GM21529 (cell line): Measurements from ENCODE around the gene LINC01488.

ENCODE experiments used
- ATAC-seq: cut with Tn5 transposase; IDR thresholded peaks from one replicate; pipeline ENCODE4 v1.9.1; 2021; ENCODE audit not compliant: unreplicated experiment

LINC01488 gene

DNA sequence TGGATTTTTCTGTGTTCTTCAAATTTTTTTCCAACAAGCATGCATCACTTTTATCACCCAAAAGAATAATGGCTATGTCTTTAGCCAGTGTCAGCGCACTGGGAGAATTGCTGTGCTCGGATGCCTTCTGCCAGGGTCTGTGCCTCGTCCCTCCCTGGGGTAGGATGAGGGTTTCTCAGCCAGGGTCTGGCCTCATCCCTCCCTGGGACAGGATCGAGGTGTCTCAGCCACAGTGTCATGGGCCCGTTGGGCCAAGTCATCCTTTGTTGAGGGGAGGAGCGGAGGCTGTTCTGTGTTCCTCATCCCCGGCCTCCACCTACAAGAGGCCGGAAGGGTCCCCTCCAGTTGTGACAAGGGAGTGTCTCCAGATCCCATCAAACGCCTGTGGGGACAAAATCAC is 22.7 kb downstream of the LINC01488 start:
- no peak for ATAC-seq

DNA sequence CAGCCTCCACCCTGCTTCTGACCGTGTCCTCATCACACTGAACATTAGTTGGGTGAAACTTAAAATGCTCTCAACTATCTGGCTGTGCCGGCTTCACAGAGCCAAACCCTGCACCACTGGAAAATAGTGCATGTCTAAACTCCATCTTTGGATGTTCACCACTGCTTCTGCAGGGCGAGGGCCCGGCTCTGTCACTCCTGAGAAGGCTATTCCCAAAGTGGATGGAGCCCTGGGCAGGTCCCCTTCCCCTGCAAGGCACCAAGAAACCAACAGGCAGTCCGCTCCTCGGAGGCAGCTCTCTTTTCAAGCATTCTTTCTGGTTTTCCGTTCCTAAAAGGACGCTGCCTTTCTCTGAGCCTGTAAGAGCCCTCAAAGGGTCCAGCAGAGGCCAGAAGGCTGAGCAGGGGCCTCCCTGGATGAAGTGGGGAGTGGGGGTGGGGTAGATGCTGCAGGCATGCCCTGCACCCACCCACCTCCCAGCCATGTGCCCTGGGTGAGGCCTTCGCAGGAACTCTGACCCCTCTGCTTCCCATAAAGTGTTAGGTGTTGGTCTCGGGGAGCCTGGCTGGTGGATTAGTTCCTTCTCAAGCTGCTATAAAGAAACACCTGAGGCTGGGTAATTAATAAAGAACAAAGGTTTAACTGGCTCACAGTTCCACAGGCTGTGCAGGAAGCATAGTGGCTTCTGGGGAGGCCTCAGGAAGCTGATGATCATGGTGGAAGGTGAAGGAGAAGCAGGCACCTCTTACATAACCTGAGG is 23.3 kb downstream of the LINC01488 start:
- ATAC-seq, result no peak

DNA sequence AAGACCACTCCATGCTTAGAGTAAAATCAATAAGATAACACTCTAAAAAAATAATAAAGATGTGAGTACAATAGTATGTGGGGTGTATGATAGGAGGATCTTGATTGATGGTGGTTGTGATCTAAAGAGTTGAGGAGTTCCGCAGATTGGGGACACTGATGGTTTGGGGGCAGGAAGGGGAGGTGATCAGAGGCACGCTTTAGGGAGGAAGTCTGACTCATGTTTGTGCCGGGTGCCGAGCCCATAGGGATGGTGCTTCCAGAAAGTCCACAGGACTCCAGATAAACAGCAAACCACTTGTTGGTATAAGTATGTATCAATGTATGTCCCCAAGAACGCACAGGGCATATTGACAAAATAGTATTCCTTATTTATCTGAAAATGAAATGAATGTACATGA is 27.5 kb downstream of the LINC01488 start:
- no peak for ATAC-seq

DNA sequence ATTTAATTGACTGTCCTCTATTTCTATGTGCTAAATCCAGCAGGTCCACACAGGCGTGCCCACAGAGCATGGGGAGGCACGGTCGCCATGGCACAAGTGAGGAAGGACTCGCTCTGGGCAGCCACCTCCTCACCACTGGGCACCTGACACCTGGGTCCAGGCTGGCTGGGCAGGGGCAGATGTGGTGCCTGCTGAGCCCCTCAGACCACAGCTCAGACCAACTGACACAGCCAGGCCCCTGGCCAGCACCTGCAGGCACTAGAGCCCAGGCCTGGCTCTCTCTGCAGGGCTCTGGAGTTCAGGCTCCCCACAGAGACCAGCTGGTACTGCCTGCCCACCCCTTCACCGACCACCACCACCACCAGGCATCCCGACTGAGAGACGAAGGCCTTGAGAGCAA is 27.9 kb downstream of the LINC01488 start:
- ATAC-seq, result no peak

DNA sequence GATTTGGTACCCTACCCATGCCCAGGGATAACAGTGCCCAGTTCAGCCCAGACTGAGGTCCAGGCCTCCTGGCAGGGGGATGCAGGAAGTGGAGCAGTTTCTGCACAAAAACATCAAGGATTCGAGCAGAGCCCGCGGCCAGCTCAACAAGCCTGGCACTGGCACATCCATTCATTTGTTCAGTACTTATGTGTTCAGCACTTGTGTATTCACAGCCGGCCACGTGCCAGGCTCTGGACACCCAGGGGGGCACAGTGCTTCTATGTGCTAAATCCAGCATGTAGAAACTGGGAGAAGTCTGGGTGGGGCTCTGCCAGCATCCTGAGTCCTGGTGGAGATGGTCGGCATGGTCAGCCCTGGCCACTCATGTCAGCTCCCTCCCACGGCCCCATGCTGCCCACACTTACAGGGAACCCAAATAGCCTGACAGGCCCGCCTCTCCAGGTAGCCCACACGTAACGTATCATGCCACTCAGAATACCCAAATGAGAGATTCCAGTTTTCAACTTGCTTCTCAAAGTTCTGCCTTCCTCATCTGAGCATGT is 28.5 kb downstream of the LINC01488 start:
- ATAC-seq, result no peak

GRCh38 chr11:69510471-69511357 is 29.3 kb downstream of the LINC01488 start:
- ATAC-seq, result no peak

DNA sequence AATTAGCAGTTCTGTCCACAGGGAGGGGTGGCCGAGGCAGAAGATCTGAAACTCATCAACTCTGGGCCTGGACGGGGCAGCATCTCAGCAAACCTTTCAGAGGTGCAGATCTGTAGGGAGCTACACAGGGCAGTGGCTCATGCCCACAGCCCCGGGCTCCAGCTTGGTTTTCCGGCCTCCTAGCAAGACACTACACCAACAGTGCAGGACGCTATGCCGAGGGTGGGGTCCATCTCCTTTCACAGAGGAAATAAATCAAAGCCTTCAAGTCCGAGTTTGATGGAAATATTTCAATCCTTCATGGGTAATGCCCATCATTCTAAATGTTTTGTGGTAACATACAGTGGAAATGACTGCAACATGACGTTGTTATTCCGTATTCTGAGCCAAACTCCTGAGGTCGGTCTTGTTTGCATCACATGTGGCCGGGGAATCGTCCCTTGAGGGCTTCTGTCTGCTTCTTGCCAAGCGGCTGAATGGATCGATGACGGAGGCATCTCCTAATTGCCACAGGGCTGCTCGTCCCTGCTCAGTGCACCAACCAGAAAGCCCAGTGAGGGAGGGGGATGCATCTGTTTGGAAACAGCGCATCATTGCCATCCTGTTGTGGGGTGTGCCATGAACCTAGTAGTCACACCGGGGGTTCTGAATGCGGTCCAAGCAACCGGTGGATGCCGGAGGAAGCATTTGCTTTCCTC is 30.0 kb downstream of the LINC01488 start:
- no peak for ATAC-seq

DNA sequence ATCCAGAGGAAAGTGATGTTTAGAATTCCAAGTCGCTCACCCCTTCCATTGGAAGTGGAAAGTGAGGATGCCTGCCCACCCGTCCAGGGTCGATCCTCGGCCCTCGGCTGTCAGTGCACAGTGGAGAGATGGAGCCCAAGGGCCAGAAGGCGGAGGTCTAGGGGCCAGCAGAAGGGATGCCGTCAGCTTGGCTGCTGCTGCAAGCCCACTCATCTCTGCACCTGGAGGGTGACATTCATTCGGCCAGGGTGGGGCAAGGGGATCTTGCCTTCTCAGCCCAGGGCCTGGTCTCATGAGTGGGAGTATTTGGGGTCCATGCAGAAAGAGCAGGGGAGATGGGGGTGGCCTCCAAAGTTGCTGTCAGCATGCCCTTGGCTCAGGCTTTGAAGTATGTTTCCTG is 30.7 kb downstream of the LINC01488 start:
- ATAC-seq, result no peak

- ATAC-seq, result no peak
Measured at GRCh38 chr11:69512790-69513189, 31.3 kb downstream of the LINC01488 start.

GRCh38 chr11:69513196-69513595 is 31.7 kb downstream of the LINC01488 start:
- no peak for ATAC-seq

GRCh38 chr11:69513663-69514224 is 32.3 kb downstream of the LINC01488 start:
- no peak for ATAC-seq

DNA sequence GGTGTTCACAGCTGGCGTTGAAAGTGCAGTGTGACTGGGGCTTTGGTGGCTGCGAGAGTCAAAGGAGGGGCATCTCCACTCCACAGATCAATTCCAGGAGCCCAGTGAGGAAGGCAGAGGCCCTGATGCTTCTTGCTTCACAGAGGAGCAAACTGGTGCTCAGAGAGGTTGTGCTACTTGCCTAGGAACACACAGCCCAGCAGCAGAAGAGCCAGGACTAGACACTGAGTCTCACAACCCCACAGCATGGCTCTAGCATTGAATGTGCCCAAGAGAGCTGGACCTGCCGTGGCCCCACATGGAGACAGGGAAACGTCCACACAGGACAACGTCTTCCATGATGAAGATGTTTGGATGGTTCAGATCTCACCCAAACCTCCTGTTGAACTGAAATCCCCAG is 33.3 kb downstream of the LINC01488 start:
- no peak for ATAC-seq

GRCh38 chr11:69515271-69516245 is 34.1 kb downstream of the LINC01488 start:
- ATAC-seq, result no peak

DNA sequence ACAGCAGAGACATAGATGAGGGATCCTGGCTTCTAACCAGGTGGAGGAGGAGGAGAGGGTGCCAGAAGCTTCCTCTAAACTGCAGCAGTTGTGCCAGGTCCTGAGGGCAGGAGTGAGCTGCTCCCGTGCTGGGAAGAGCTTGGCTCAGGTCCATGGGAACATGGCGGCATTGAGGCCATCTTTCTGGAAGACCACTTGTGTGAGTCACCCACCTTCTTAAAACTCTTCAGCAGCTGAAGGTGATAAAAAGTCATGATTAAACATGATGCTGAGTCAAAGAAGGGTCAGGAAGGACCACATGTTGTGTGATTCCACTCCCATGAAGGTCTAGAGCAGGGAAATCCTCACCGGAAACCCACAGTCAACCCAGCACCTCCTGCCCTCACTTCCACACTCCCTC is 35.1 kb downstream of the LINC01488 start:
- no peak for ATAC-seq

GRCh38 chr11:69518081-69518950 is 36.9 kb downstream of the LINC01488 start:
- ATAC-seq, result no peak

GRCh38 chr11:69520186-69520916 is 38.9 kb downstream of the LINC01488 start:
- no peak for ATAC-seq

GRCh38 chr11:69521457-69521856 is 40.0 kb downstream of the LINC01488 start:
- ATAC-seq, result no peak

- ATAC-seq, result no peak
Measured at GRCh38 chr11:69523453-69523852, 42.0 kb downstream of the LINC01488 start.
